ENCODE data around the gene AICDA.

Gene AICDA

GRCh38 chr12:8554451-8555195, 58.0 kb downstream of the AICDA start:
- DNase-seq (ENCODE audit: low read depth), result no peak

- DNase-seq (ENCODE audit: low read depth), result no peak
Observed at GRCh38 chr12:8553088-8553627, 59.5 kb downstream of the AICDA start.

Measured in activated T-helper 1 cell treated with Interleukin-2 at 50 U/mL for 16 hours (primary cell).